Activated CD4-positive, alpha-beta T cell treated with anti-CD3 and anti-CD28 coated beads, Interleukin-2, amount 50 U/mL, for 4 hours (primary cell): ENCODE results near the gene DAPK2.

Experiments
- DNase-seq, 2 experiments: peaks; one replicate each; pipeline ENCODE4 v3.0.0-alpha.2; 2020

DAPK2 gene

DNA sequence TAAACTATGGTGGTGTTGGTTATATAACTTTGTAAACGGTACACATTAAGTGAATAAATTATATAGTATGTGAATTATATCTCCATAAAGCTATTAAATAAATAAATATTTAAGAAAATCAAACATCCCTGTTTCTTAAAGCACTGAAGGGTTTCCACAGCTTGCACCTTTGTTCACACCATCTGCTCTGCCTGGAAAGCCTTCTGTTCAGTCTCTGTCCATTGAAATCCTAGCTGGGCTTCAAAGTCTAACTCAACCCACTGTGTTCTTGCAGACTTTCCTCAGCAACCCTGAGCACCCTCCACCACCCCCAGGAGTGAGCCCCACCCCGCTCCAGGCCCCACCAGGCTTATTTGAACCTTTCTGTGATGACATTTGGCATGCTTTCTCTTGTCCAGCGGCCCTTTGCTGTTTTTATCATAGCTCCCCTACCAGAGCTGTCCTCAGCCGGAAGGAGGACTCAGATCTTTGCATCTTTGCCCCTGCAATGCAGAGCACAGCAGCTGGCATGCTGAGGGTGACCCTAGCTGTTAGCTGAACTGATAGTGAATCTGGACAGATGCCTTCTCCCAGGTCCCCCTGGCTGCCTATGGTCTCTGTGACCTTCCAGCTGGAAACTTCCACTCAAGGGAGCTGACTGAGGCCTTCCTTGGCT lies 105.2 kb downstream of the DAPK2 start:
- no peak for DNase-seq

DNA sequence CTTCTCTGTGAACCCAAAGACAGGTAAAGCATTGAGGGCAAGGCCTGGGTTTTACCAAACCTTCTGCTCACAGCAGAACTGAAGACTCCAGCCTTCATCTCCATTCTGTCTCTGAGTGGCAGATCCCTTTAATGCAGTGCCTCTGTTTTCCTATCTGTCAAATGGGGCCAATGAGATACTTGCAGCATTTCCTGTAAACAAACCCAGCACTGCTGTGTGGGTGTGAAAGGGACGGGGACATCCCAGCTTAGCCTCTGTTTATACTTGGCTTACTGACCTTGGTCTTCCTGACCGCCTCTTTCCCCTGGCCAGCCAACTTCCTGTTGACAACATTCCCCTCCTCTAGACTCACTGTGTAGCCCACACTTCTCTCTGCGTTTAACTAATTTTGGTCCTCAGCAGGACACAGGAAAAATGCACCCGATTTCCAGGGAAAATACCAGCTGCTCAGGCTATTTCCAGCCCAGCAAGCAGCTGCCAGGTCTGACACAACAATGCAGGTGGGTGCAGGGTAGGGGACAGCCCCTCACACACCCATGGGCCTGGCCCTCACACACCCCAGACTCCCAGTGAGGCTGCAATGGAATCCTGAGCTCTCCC lies 106.7 kb downstream of the DAPK2 start:
- DNase-seq: no peak

DNA sequence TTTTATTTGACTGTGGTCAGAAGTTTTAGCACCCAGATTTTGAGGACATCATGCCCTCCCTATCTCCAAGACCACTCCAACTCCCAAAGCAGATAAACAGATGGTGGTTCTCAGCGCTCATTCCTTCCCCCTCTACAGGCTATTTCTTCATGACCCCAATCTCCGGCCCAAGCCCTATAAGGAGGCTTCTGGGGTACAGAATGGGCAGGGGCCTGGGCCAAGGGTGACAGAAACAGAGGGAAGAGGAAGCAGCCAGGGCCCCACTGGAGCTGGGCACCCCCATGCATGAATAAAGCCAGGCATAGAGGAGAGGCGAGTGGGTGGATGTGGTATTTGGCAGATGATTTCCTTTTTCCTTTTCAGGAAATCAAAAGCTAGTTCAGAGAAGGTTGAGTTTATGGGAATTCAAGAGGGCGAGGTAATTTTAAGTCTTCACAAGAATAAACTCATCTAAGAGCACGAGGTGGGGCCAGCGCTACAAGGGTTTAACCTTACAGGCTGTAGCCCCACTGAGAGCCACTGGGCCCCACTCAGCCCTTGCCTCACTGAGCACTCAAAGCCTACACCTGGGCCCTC lies 107.7 kb downstream of the DAPK2 start:
- peak; percentile 7 to 26 for DNase-seq

DNA sequence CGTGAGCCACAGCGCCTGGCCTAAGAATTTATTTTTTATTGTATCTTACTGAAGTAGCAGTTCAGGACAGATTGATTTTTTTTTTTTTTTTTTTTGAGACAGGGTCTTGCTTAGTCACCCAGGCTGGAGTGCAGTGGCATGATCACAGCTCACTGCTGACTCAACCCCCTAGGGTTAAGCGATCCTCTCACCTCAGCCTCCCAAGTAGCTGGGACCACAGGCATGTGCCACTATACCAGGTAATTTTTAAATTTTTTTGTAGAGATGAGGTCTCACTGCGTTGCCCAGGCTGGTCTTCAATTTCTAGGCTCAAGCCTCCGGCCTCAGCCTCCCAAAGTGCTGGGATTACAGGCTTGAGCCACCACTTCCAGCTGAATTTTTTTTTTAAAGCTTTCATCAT lies 112.8 kb downstream of the DAPK2 start:
- DNase-seq: no peak

DNA sequence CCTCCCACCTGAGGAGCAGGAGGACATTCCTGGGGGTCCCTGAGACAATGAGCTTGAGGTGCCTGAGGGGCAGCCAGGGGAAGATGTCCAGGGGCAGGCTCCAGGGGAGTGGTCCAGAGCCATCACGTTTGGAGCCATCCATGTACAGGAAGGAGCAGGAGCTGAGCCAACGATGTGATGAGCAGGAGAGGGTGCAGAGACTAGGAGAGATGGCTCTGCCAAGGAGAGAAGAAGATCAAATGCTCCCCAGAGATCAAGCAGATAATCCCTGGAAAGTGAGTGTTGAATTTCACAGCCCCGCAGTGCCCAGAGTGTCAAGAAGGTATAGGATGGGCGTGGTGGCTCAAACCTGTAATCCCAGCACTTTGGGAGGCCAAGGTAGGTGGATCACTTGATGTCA lies 114.7 kb downstream of the DAPK2 start:
- no peak for DNase-seq

DNA sequence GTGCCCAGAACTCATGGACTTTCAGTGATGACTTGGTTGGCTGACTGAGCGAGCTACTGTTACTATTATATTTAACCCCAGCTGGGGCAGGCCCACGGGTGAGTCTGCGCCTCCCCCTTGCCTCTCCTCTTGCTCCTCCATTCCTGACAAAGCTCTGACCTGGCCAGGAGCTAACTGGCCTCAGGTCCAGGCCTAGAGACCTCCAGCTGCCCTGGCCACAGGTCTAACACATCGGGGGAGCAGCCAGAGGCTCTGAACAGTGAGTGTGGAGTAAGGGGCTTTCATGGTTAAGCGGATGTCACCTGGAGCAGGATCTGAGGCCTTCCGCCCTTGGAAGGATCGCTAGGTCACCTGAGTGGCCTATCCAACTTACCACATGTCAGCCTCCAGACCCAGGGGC lies 116.3 kb downstream of the DAPK2 start:
- no peak for DNase-seq

DNA sequence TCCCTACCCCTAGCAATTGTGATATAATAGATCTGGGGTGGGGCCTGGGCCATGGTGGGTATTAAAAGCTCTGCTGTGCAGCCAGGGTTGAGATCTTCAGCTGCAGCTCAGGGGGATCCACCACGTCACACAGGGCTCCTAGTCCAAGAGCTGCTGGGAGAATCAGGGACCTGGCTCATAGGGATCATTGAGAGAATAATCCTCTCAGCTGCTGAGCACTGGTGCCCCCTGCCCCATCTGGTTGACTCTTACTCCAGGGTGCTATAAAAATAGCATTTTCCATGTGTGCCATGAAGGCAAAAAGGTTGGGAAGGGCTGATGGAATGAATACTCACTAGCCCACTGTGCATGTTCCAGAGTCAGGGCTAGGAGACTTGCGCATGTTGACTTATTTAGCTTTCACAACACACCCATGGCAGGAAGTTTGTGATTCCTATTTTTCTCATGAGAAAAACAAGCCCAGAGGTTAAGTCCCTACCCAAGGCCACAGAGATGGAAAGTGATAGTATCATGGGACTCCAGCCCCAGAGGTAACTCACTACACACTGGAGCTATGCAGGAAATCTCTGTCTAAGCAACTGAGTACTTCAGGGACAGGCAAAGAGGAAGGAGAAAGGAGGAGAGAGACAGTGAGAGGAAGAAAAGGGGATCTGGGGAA lies 118.0 kb downstream of the DAPK2 start:
- no peak for DNase-seq

DNA sequence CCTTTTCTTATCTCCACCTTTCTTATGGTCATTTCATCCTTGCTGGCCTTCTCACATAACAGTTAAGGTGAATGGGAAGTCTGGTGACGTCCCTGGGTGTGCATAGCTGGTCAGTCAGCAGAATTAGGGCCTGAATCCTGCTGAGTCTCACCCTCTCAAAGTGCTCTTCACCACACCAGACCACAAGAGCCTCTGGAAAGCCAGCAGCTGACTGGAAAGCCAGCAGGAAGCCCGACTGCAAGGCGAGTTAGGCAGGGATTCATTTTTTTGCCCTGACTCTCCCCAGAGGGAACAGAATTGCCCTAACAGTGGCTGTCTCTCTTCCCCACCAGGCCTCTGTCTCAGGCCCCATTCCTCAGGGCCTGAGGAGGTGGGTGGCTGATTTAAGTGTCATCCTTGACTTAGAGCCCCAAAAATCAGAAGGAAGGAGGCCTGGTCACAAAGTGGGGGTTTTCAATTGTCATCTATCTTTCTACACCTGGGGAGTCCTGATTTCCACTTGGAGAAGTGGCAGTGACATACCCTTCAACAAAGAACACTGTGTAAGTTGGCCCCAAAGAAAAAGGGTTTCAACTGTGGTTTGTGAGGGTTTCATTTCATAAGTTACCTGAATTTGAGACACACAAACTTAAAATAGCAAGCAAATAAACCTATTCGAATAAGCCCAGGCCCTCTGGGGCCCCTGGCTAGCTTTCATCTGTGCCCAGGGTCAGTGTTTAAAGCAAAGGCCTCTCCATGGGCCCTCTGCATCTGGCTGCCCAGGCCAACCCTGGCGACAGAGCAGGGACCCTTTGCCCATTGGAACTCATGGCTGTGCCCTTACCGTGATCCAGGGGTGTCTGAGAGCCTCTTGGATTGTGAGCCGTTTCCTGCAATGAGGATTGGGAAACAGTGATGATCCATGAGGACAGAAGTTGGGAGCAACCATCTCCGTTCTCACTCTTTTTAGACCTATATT lies 122.0 kb downstream of the DAPK2 start:
- no peak for DNase-seq

DNA sequence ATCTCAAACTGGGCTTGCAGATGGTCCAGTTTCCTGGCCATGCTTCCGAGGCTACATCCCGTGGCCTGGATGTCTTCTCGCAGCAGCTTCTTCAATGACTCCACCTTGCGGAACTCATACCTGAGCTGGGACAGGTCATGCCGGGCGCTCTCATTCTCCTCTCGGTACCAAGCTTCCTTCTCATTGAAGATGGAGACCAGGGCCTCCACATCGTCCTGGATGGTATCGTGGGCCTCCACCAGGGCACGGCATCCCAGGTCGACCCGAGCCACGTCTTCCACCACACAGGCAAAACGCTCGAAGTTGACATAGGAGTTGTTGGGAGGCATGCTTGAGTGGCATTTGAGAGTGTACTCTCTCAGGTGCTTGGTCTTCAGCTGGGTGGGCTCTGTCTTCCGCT lies 123.4 kb downstream of the DAPK2 start:
- DNase-seq: no peak

DNA sequence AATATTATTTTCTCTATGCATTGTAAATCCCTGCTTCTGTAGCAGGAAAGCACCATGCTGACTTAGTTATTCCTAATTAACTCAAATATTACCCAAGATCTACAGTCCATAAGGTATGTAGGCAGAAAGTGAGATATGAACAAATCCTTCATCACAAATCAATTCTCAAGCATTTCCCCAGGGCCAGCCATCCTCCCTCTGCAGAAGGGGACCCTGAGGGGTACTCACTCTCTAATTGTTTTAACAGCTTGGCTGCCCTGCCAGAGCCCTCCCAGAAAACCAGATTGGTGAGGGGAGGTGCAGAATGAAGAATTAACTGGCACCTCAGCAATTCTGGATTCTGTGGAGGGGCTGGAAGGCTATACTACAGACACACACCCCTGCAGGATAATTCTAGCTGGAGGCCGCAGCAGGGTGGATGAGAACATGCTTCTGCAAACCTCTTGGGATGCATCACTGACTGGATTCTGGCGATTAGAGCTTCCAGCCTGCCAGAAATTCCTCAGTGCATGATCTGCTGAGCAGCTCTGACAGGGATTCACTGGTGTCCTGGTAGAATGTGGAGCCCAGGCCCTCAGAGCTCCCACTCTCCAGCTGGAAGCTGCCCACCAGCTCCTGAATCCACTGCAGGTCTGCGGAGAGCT lies 123.9 kb downstream of the DAPK2 start:
- no peak for DNase-seq

DNA sequence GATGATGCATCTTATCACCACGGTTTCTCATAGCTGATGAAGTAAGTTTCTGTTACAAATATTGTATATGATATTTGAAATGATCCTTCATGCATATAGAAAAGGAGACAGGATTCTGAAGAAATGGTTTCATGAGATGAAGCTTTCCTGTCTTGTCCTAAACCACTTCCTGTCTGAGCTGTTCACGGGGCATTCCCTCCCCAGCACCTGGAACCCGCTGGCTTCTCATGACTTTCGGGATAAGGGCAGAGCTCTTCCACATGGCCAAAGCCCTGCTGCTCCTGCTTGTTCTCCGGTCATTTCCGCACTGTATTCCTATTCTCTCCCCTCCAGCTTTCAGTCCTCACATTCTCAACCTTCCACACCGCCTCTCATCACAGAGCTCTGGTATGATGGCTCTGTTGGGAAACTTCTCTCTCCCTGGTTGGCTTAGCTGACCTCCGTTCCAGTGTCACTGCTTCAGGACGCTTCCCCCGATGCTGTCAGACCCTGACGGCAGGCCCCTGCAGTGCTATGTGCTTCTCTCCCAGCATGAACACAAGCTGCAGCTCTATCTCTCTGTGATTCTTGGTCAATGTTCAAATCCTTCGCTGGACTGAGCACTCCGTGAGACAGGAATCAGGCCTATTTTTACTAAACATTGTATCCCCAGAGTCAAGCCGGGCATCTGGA lies 125.6 kb downstream of the DAPK2 start:
- no peak for DNase-seq

DNA sequence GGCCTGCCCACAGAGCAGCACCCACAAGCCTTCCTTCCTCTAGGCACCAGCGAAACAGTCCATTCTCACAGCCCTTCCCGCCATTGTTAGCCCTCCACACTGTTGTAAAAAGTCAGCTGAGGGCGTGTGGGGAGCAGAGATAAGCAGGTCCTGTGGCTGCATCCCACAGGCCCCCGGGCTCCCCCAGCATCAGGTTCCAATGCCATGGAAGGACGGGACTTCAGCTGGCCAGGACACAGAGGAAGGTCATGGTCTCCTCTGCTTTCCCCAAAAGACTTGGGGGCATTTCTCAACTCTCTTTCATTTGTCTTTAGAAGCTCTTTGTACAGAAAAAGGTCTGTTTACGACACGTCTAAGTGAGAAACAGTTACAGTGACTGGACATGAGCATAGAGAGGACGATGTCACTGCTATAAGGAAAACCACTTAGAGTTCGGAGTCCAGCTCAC lies 127.4 kb downstream of the DAPK2 start:
- DNase-seq: no peak

DNA sequence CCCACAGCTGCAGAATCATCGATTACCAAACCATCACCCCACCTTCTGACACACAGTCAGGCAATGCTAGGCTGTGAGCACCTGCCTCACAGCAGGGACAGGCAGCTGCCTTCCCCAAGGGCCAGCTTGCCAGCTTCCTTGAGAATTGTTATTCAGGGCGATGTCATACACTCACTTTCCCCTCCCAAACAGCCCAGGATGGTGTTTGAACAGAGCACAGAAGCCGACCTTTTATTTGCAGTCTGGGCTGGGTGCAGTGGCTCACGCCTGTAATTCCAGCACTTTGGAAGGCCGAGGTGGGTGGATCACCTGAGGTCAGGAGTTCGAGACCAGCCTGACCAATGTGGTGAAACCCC lies 128.0 kb downstream of the DAPK2 start:
- no peak for DNase-seq

DNA sequence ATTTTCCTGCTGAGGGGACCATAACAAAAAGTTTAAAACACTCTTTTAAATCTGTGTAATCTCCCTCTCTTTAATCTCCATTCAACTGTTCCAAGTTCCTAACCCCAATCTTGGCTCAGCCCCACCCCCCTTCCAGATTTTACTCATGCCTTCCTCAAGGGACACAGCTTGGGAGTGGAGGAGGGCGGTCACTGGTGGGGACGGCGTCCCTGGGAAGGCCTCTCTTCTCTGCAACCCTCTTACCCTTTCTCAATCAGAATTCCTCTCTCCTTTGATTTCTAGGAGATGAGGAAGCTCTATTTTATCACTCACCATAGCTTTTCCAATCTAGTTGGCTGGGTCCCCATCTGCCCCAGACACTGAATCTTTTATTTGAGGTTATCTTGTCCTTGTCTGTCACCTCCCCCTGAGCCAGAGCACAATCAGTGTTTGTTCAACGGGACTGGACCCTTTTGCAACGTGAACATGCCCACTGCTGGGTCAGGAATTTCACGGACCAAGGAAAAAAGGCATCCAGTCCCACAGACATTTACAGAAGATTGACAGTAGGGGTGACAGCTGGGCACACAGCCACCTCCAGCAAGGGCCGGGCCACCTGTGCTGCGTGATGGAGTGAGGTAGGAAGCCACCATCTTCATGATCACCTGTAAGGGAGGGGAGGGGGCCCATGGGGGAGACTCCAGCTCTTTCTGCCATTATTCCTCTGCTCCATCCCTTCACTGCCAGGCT lies 128.5 kb downstream of the DAPK2 start:
- DNase-seq: no peak

DNA sequence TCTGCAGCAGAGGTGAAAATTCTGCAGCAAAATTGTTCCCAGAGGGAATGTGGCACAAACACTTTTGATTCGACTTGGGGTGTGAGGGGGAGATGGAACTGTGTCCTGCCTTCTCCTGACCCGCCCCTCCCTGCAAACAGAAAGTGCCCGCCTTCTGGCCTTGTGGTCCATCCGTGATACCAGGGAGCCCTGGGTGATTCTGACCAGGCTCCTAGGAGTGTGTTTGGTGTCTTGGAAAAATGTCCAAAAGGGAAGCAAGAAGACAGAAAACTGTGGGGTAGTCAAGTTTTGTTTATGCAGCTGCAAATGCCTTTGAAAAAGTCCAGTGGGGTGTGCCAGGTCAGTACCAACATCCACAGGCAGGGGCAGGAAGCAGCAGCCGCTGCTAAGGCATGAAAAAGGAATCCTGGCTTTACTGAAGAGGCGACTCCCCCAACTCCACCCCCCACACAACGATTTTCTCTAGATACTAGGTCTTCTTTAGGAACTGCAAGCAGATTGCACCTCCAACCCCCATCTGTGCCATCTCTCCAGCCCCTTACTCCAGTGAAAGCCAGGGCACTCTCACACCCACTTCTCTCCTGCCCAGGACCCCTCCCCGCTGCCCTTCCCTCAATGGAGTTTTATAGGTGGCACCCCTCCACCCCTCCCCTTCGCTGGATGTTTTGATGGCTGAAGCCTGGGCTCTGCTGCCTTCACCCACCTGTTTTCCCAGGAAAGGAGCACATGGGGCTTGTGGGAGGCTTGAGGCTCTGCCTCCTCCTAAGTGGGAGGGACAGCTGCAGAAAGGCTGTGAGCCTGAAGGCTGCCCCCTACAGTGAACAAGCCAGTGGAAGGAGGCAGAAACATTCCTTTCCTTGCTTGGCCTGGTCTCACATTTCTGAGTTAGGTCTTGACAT lies 130.2 kb downstream of the DAPK2 start:
- no peak for DNase-seq

DNA sequence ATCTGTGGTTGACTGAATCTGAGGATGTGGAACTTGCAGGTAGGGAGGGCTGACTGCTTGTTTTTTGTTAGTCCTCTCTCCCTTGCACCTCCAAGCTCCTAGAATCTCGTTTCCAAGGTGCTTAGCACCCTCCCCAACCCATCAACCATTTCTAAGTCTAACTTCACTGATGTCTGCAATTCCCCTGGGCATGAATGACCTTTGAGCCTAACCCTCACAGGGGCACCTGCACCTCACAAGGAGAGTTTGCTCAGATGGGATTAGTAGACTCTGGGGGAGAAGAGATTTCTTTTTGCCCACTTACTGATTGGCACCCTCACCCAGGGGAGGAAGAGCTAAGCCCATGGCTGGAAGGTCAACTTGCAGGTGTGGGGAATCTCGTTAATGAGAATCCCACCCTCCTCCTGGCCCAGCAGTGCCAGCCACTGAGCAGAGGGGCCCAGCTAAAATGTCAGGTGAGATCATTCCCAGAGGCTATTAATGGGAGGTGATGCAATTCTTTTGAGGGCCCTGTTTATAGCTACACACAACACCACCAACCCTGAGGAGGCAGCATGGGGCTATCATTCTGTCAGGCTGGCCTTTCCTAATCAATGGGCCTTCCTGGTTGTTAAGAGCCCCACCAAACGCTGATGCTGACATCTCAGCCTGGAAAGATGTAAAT lies 130.9 kb downstream of the DAPK2 start:
- DNase-seq: no peak

DNA sequence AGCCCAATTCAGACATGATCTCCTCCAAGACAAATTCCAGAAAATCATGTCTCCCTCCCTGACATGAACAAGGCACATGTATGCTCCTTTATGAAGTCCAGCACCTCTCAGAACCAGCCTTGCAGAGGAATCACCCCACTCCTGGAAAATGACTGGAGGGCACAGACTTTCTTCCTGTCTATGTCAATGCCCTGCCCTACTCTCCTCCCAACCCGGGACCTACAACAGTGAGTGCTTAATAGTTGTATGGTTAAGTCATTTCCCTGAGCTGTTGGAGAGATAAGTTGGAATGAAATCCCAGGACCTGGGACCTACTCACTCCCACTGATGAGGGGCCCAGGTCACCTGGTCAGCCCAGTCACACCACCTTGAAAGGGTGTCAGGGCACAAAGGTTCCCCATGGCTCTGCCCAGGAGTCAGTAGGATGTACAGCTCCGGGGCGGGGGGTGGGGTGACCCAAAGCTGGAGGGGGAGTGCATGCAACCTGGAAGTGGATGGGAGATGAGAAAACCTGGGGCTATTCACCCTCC lies 132.4 kb downstream of the DAPK2 start:
- DNase-seq: no peak

DNA sequence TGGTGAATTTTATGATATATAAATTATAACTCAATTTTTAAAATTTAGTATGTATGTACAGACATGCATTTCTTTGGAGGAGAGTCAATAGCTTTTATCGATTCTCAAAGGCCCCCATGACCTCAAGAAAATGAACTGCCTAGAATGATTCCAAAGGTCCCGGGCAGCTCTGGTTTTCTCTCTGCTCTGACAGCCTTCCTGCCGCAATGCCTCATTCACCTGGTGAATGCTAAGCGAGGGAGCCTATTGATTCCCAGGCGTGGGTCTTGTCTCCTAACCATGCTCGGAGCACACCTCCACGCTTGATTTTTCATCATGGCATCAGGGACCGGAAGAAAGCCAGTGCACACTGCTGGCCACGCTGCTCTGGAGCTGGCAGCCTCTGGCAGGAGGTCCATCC lies 132.9 kb downstream of the DAPK2 start:
- DNase-seq: no peak

DNA sequence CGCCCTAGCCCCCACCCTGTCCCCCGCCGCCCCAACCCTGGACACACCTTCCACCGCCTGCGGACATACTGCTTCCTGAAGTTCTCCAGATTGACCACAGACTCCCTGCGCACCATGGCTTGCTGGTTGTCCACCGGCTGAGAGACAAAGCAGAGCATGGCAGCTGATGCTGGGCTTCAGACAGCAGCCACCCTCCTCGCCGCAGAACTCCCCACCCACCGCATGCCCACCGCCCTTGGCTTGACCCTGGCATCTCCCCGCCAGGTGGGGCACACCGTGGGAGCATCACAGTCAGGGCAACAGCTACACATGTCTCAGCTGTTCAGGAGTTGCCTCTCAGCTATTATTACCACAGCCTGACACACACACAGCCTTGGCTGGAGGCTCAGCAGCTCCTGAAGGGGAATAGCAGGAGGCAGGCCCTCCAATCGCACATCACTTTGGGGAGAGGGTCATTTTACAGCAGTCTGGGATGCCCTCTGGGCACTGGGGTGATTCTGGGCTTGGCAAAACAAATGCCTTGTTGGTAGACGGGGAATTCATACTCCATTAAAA lies 134.1 kb downstream of the DAPK2 start:
- DNase-seq: no peak
